ENCODE data around the gene ZBTB34. TPM values are rescaled to one million over a fixed set of nuclear protein-coding genes. Genes with fewer than 3 reads are reported as not detected.

The ZBTB34 gene
- total and polyA plus RNA-seq, 2 donors from 2014 or later = 2.5 to 12.5 TPM

GRCh38 chr9:126916909-126917308 is 56.5 kb downstream of the ZBTB34 start:
- FAIRE-seq (no peak), DNase-seq (no peak)
- TF ChIP-seq CTCF (IDR thresholded peaks at IDR 0.05; ENCODE audit: borderline replicate concordance, extremely low read depth, insufficient read depth) = no peak
- H3K4me1 ChIP-seq (ENCODE audit: control insufficient read depth in 2 of 3, insufficient read depth in 2 of 3, low read depth in 1 of 3, low read length in 3 of 3) = peaks cover 0 to 5% (median 3%) of the 10 kb centered on the region in 3 donors
- no peak overlapping the region for H3K4me3 ChIP-seq (ENCODE audit: low read length in 3 of 3)
- H3K27ac ChIP-seq (ENCODE audit: low read depth in 2 of 2, low read length in 2 of 2) = no peak overlapping the region
- H3K36me3 ChIP-seq (ENCODE audit: control insufficient read depth in 2 of 3, insufficient read depth in 3 of 3, low read length in 3 of 3) = no peaks in the 10 kb centered on the region
- no peaks in the 10 kb centered on the region for H3K27me3 ChIP-seq (ENCODE audit: control insufficient read depth, insufficient read depth, low read length)
- intact Hi-C loops (cut with DNase I) = no loop called here
- no peaks in the 10 kb centered on the region for H3K9me3 ChIP-seq (ENCODE audit: control insufficient read depth in 2 of 3, insufficient read depth in 1 of 3, low read length in 3 of 3)
- no peak overlapping the region for H3K9ac ChIP-seq (ENCODE audit: low read length in 3 of 3)

- DNase-seq (no peak), FAIRE-seq (no peak)
- no peaks in the 10 kb centered on the region for H3K9me3 ChIP-seq (ENCODE audit: control insufficient read depth in 2 of 3, insufficient read depth in 1 of 3, low read length in 3 of 3)
- no peaks in the 10 kb centered on the region for H3K36me3 ChIP-seq (ENCODE audit: control insufficient read depth in 2 of 3, insufficient read depth in 3 of 3, low read length in 3 of 3)
- no peak overlapping the region for H3K27ac ChIP-seq (ENCODE audit: low read depth in 2 of 2, low read length in 2 of 2)
- intact Hi-C loops (cut with DNase I) = no loop called here
- no peak for TF ChIP-seq CTCF (IDR thresholded peaks at IDR 0.05; ENCODE audit: borderline replicate concordance, extremely low read depth, insufficient read depth)
- no peak overlapping the region for H3K4me3 ChIP-seq (ENCODE audit: low read length in 3 of 3)
- H3K27me3 ChIP-seq (ENCODE audit: control insufficient read depth, insufficient read depth, low read length) = no peaks in the 10 kb centered on the region
- H3K9ac ChIP-seq (ENCODE audit: low read length in 3 of 3) = no peak overlapping the region
- peaks cover 0 to 5% (median 3%) of the 10 kb centered on the region in 3 donors for H3K4me1 ChIP-seq (ENCODE audit: control insufficient read depth in 2 of 3, insufficient read depth in 2 of 3, low read depth in 1 of 3, low read length in 3 of 3)
Measured at GRCh38 chr9:126919193-126919592, 58.8 kb downstream of the ZBTB34 start.

GRCh38 chr9:126925876-126926275 is 65.4 kb downstream of the ZBTB34 start:
- H3K9ac ChIP-seq (ENCODE audit: low read length in 3 of 3) = no peak overlapping the region
- H3K4me1 ChIP-seq (ENCODE audit: control insufficient read depth in 2 of 3, insufficient read depth in 2 of 3, low read depth in 1 of 3, low read length in 3 of 3) = peaks cover 0 to 10% (median 0%) of the 10 kb centered on the region in 3 donors
- TF ChIP-seq CTCF (IDR thresholded peaks at IDR 0.05; ENCODE audit: borderline replicate concordance, extremely low read depth, insufficient read depth) = no peak
- H3K27me3 ChIP-seq (ENCODE audit: control insufficient read depth, insufficient read depth, low read length) = no peaks in the 10 kb centered on the region
- DNase-seq (no peak), FAIRE-seq (no peak)
- H3K9me3 ChIP-seq (ENCODE audit: control insufficient read depth in 2 of 3, insufficient read depth in 1 of 3, low read length in 3 of 3) = no peaks in the 10 kb centered on the region
- intact Hi-C loops (cut with DNase I) = no loop called here
- no peak overlapping the region for H3K27ac ChIP-seq (ENCODE audit: low read depth in 2 of 2, low read length in 2 of 2)
- H3K4me3 ChIP-seq (ENCODE audit: low read length in 3 of 3) = no peak overlapping the region
- H3K36me3 ChIP-seq (ENCODE audit: control insufficient read depth in 2 of 3, insufficient read depth in 3 of 3, low read length in 3 of 3) = no peaks in the 10 kb centered on the region

- Histone ChIP-seq H3K4me1 (ENCODE audit: control insufficient read depth in 2 of 3, insufficient read depth in 2 of 3, low read depth in 1 of 3, low read length in 3 of 3) (peaks cover 0 to 10% (median 0%) of the 10 kb centered on the region in 3 donors), H3K9me3 (ENCODE audit: control insufficient read depth in 2 of 3, insufficient read depth in 1 of 3, low read length in 3 of 3) (no peaks in the 10 kb centered on the region), H3K27me3 (ENCODE audit: control insufficient read depth, insufficient read depth, low read length) (no peaks in the 10 kb centered on the region), H3K27ac (ENCODE audit: low read depth in 2 of 2, low read length in 2 of 2) (no peak overlapping the region), H3K4me3 (ENCODE audit: low read length in 3 of 3) (no peak overlapping the region), H3K36me3 (ENCODE audit: control insufficient read depth in 2 of 3, insufficient read depth in 3 of 3, low read length in 3 of 3) (no peaks in the 10 kb centered on the region), H3K9ac (ENCODE audit: low read length in 3 of 3) (no peak overlapping the region)
- DNase-seq (peak in 3 of 5 donors; percentile 54 to 60 (median 59)), FAIRE-seq (no peak)
- no peak for TF ChIP-seq CTCF (IDR thresholded peaks at IDR 0.05; ENCODE audit: borderline replicate concordance, extremely low read depth, insufficient read depth)
- intact Hi-C loops (cut with DNase I) = no loop called here
Measured at GRCh38 chr9:126926364-126926763, 65.9 kb downstream of the ZBTB34 start.

Measured in kidney (tissue), 14 donors.